HG03025 (cell line): ENCODE results near the gene DDX39A.
"Not testable (repeated sequence)": the region's sequence is repeated elsewhere in the genome, so short reads cannot be mapped to it uniquely, and the experiment has no call there.

ENCODE experiments used
- ATAC-seq: cut with Tn5 transposase; IDR thresholded peaks from one replicate; pipeline ENCODE4 v1.9.1; 2021; ENCODE audit warnings: mild to moderate bottlenecking, moderate library complexity; ENCODE audit not compliant: unreplicated experiment, low FRiP score

The DDX39A gene

DNA sequence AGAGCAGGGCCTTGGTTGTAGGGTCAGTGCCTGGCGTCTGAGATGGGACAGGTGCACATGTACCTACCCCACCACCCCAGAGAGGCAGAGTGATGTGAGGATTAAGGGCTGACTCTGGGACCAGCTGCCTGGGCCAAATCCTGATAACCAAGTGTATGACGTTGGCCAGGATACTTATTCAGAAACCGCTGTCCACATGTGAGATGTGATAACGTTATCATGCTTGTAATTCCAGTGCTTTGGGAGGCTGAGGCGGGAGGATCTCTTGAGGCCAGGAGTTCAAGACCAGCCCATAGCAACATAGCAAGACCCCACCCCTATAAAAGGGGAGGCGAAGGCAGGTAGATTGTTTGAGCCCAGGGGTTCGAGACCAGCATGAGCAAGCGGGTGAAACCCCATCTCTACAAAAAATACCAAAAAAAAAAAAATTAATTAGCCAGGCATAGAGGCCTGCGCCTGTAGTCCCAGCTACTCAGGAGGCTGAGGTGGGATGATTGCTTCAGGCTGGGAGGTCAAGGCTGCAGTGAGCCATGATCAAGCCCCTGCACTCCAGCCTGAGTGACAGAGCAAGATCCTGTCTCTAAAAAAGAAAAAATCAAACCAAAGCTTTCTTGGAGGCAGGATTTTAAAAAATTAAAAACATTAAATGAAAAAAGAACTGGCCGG is 27.9 kb downstream of the DDX39A start:
- ATAC-seq: no peak

DNA sequence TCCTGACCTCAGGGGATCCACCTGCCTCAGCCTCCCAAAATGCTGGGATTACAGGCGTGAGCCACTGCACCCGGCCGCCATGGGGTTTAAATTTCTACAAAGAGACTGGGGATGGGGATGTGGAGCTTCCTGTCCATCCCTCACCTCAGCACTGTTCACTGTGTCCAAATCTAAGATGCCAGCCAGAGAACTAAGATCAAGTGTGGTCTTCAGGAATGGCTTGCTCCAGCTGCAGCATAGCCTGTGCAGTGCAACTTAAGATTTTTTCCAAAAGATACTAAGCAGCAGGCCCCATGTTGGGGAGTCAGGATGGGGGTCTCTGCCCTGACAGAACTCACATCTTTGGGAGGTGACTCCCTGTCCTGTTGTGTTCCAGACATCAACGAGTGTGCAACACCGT is 28.6 kb downstream of the DDX39A start:
- ATAC-seq: no peak

DNA sequence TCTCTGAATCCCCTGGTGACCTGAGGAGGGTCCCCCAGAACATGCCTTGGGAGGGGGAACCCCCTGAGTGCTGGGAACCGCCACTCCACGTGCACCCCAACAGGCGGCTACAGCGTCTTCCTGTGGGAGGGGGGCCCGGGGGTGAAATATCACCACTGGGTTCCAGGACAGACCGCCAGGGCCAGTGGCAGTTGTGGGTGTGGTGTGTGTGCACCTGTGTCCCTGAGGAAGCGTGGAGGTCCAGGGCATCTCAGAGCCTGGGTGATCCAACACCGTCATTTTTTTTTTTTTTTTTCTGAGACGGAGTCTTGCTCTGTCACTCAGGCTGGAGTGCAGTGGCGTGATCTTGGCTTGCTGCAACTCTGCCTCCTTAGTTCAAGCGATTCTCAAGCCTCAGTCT is 33.6 kb downstream of the DDX39A start:
- ATAC-seq: no peak

DNA sequence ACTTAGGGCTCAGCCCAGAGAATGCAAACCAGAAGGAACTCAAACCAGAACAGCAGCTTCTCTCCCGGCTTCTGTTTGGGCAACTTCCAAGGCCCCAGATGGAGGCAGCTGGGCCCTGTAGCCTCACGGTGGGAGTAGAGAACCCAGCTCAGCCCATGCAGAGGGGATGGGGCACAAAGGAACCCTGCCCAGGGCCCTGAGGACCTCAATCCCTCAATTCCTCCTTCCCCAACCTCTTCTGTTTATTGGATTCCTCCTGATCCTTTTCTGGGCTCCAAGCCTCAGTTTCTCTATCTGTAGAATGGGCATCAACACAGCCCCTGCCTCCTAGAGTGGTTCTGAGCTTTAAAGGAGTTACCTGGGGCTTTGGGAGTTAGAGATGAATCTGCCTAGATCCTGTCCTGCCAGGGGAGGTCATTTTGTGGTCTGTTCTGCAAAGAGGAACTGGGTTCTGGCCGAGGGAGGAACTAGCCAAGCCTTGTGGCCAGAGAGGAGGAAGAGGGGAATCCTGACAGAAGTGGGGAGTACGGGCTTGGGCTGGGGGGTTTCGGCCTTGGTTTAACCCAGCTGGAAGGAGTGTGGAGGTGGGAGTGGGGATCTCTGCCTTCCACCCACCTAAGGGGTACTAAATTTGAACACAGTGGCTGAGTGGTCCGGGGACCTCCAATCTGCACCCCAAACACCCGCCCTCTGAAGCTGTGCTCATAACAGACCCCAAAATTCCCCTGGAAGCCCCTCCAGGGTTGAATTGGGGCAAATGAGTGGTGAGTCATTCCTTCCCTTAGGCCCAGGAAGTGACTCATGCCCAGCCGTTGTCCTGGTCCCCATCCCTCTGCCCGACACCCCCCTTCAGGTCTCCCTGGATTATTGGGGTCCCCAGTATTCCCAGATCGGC is 35.2 kb downstream of the DDX39A start:
- ATAC-seq: no peak

DNA sequence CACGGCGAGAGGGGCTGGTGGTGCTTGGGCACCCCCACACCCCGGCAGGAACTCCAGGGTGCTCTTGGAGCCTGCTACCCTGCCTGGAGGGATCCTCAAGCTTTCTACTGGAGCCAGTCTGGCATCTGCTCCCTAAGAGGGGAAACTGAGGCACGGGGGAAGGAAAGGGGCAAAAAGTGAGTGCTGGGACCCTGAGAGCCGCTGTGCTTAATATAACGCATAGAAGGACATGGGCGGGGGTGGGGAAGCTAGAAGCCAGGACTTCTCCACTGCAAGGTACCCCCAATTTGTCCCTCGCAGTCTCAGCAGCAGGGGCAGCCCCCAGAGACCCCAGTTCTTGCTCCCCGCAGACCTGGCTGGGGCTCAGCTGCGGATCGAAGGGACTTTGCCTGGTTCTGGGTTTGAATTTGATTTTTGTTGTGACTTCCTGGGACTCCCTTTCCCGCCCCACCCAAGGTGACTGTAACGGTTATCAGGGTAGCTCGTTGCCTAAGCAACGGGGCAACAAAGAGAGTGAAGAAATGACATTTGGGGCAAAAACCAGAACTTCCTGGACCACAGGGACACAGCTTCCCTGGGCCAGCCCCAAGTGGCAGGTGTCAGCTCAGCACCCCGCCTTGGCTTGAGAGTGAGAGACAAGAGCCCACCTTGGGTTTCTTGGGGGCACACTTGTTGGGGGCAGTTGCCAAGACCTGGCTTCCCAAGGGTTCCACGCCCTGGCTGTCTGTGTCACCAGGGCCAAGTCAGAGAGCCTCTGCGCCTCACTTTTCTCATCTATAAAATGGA is 37.3 kb downstream of the DDX39A start:
- ATAC-seq: no peak

DNA sequence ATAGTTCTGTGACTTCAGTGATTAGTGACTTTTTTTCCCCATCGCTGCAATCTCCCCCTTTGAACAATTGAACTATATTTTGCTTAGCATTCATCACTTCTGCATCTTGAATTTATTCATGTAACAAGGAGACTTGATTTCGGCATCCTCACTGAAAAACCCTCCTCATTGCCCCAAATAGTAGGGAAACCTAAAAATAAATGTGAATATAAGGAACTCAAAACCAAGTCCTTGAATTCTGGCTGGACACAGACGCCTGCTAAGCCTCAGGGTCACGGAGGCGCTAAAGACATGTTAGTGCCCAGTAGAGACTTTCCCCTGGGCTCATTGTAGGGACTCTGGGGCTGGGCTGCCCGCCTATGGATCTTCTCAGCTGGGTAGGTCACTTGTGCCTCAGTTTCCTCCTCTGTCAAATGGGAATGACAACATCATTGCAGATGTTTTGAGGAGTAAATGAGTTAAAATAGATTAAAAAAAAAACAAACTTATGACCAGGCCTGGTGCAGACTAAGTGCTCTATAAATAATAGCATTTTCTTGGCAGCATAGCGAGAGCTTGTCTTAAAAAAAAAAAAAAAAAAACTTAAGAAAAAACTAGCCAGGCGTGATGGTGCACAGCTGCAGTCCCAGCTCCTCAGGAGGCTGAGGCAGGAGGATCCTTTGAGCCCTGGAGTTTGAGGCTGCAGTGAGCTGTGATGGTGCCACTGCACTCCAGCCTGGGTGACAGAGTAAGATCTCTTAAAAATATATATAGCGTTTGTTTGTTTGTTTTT is 39.7 kb downstream of the DDX39A start:
- no peak for ATAC-seq

DNA sequence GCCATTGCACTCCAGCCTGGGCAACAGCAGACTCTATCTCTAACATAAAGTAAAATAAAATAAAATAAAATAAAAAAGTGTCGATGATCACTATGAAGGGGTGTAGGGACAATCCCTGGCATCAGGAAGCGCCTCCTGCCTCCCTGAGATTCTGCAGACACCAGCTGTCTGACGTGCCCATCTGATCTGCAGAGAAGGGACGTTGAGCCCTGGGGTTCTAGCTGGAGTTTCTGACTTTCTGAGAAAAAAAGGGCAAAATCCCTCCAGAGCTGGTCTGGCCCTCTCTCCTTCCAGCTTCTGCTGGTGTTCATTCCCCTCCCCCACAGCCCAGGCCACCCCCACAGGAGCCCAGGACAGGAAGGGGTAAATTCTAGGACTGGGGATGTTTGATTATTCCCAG is 40.3 kb downstream of the DDX39A start:
- ATAC-seq: no peak

DNA sequence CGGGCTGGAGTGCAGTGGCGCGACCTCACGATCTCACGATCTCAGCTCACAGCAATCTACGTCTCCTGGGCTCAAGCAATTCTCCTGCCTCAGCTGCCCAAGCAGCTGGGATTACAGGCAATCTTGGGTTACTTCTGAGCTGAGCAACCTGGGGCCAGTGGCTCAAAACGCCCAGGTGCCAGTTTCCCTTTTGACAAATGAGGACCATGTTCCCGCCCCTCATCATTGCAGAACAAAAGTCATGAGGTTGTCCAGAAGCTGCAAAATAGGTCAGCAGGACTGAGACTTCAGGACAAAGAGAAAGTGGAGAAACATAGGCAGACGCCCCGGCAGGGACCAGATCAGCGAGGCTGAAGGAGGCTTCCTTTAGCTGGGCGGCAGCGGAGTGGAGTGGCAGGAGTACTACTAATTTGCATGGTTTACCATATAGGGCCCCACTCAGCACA is 41.2 kb downstream of the DDX39A start:
- no peak for ATAC-seq

DNA sequence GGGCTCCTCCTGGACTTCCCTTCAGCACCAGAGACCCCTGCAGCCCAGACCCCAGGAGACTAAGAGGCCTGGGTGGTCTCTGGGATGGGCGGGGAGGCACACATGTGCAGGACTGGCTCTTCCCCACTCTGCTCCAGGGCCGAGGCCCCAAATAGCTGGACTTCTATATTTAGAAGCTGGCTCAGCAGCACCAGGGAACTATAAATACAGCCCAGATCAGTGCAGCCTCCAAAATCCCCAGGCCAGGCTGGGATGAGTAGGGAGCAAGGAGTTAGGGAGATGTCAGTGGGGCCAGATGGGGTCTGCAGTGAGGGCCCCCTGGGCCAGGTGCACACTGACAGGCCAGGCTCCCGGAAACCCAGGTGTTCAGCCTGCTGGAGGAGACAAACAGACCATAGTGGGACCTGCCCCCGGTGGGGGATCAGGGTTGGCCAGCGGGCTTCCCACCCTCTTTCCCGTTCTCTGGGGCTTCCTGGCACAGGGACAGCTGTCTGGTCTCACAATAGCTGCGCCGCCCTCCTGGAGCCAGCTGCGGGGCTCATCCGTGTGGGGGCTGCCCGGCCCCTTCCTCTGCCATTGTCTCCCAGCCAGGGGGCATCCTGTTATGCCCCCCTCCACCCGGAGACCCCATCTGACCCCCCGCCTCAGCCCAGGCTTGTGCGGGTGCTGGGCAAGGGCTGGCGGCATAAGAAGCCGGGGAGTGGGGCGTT is 43.4 kb downstream of the DDX39A start:
- ATAC-seq: no peak

DNA sequence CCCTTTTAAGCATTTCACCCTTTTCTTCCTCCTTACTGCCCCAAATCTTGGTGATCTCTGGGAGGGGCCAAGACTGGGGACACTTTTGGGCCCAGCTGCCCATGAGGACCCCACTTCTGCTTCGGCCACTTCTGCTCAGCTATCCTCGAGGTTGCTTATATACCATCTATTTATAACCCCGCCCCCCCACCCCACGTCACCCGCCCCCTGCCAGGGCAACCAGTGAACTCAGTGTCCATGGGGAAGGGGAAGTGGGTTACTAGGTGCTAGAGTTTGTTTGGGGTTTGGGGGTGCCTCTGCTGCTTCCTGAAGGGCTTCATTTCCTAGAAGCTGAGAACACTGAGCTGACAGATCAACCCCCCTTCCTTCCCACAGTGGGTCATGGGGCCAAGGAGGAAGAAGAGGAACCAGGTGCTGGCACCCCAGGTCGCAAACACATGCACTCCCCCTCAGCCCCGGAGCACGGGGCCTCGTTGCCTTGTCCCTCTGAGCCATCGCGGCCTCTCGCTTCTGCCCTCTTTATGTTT is 44.0 kb downstream of the DDX39A start:
- ATAC-seq: no peak

DNA sequence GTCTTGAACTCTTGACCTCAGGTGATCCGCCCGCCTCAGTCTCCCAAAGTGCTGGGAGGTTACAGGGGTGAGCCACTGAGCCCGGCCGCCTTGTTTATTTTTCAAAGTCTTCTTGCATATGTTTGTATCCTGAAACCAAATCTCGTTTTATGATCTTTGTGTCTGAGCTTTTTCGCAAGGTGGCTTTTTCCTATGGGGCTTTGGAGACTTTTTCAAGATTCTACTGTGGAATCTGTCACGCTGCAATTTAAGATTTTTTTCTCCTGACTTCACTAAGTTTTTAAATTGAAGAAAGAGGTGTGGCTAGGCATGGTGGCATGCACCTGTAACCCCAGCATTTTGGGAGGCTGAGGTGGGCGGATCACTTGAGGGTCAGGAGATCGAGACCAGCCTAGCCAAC is 44.8 kb downstream of the DDX39A start:
- not testable (repeated sequence) for ATAC-seq

DNA sequence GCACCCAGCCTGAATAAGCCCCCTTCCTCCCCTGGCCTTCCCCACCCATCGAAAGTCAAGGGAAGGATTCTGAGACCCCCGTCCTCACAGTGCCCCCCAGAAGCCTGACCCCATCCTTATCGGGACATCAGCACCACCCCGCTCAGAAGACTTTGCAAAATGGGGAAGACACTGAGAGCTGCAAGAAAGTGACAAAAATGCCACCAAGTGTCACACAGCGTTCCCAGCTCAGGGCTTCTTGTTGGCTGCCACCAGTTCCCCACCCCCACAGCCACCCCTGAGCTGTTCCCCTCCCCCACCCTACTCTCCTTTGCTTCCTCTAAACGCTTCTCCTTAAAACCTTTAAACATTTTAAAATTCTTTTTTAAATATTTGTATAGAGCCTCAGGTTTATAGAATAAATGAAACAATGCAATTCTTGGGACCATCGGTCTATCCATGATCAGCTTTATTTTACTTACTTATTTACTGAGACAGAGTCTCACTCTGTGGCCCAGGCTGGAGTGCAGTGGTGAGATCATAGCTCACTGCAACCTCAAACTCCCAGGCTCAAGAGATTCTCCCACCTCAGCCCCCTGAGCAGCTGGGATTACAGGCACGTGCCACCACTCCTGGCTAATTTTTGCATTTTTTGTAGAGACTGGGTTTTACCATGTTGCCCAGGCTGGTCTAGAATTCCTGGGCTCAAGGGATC is 46.6 kb downstream of the DDX39A start:
- not testable (repeated sequence) for ATAC-seq

DNA sequence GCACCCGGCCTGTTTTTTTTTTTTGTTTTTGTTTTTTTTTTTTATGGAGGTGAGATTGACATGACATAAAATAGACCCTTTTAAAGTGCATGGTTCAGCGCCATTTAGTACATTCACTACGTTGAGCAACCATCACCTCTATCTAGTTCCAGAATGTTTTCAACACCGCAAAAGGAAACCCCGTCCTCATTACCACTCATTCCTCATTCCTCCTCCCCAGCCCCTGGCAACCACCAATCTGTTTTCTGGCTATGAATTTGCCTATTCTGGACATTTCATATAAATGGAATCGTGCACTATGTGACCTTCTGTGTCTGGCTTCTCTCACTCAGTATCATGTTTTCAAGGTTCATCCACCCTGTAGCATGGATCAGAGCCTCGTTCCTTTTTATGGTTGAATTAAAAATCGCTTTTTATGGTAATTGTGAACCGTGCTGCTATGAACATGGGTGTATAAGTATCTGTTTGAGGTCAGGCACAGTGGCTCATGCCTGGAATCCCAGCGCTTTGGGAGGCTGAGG is 47.8 kb downstream of the DDX39A start:
- ATAC-seq: no peak

DNA sequence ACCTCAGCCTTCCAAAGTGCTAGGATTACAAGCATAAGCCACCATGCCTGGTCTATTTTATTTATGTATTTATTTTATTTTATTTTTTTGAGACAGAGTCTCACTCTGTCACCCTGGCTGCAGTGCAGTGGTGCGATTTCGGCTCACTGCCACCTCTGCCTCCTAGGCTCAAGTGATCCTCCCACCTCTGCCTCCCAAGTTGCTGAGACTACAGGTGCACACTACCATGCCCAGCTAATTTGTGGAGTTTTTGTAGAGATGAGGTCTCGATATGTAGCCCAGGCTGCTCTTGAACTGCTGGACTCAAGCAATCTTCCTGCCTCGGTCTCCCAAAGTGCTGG is 48.2 kb downstream of the DDX39A start:
- ATAC-seq: no peak

DNA sequence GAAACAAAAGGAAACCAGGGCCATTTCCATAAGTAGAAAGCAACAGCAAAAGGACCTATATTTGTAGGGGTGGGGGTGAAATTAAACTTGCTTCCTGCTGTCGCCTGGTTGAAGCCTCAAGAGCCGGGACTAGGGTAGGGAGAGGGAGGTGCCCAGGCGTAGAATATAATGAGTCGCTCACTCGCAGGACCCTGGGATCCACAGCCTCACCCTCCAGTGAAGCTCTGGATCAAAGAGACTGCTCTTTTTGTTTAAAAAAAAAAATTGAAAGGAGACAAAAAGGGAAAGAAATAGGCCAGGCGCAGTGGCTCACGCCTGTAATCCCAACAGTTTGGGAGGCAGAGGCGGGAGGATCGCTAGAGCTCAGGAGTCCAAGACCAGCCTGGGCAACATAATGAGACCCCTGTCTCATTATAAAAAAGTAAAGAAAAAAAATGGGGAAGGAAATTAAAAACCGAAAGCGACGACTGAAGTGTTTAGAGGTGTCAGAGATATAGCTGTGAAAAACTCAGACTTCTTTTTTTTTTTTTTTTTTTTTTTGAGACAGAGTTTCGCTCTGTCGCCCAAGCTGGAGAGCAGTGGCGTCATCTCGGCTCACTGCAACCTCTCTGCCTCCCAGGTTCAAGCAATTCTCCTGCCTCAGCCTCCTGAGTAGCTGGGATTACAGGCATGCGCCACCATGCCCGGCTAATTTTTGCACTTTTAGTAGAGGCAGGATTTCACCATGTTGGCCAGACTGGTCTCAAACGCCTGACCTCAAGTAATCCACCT is 48.8 kb downstream of the DDX39A start:
- ATAC-seq: no peak

DNA sequence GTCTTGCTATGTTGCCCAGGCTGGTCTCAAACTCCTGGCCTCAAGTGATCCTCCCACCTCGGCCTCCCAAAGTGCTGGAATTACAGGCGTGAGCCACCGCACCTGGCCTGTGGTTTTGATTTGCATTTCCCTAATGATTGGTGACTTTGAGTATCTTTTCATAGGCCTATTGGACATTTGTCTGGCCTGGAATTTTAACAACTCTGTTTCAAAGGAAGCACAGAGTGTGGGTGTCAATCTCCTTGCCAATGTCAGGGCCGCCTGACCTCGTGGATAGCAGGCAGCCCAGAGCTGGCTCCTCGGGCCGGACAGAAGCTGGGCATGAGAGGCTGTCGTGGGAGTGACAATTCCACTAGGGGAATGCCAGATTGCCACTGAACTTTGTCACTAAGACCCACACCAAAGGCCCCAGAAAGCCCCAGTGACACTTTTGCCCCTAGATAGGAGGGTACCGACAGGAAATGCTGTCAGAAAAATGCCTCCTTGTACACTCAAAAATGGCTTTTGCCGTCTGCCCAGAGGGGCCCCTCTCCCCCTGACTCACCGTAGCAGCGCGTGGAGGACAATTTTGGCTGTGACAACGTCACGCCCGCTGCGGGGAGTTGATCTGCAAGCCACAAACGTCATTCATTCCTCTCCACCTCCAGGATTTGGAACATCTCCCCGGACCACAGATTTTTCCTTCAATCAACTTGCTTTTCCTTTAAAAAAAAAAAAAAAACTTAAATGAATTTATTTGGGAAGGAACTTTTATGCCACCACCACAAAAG is 49.6 kb downstream of the DDX39A start:
- no peak for ATAC-seq

DNA sequence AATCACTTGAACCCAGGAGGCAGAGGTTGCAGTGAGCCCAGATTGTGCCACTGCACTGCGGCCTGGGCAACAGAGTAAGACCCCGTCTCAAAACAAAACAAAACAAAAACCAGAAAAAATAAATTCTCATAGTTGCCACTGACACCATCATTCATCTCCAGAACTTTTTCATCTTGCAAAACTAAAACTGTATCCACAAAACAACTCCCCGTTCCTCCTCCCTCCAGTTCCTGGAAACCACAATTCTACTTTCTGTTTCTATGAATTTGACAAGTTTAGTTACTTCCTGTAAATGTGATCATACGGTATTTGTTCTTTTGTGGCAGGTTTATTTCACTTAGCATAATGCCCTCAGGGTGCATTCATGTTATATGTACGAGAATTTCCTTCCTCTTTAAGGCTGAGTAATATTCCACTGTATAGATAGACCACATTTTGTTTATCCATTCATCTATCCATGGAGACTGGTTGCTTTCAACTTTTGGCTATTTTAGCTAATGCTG is 51.1 kb downstream of the DDX39A start:
- no peak for ATAC-seq
